ENCODE data around the gene SIRPA.

The SIRPA gene

GRCh38 chr20:1951436-1952115 is 56.4 kb downstream of the SIRPA start:
- DNase-seq, result peak in 1 of 3 experiments; percentile 36

- DNase-seq, result peak in 2 of 3 experiments; percentile 81 to 96
Measured at GRCh38 chr20:1952737-1953530, 57.7 kb downstream of the SIRPA start.

DNA sequence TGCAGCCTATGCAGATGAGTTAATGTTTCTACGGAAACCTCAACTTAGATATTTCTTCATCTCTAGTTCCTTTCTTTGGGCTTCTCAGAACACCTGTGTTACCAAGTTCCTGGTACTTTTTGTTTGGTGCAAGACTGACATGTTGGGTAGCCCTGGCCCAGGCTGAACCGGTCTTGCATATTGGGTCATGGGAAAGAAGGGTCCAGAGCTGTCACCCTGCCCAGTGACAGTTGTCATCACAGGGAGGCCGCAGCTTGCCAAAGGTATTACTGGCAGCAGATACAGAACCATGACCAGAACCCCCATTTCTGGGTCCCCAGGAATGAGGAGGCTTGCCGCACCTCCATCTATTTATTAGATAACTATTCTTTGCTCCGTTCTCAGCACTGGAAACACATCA is 58.4 kb downstream of the SIRPA start:
- no peak for DNase-seq

DNA sequence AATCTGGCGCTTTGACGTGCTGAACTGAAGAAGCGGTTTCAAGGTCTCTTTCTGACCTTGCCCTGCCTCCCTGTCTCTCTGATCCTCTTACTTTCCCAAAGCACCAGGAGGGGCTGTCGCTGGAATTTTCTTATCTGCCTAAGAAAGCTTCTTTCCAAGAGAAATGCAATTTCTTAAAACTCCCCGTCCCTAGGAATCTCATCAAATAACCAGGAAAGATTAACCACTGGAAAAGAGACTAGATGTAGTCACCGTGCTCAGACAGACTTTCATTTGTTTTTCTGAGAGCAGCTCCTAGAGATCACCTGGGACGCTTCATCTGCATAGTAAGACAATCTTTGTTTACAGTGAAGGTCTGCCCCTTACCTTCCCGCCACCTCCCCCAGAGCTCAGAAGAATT is 60.0 kb downstream of the SIRPA start:
- DNase-seq, result no peak

DNA sequence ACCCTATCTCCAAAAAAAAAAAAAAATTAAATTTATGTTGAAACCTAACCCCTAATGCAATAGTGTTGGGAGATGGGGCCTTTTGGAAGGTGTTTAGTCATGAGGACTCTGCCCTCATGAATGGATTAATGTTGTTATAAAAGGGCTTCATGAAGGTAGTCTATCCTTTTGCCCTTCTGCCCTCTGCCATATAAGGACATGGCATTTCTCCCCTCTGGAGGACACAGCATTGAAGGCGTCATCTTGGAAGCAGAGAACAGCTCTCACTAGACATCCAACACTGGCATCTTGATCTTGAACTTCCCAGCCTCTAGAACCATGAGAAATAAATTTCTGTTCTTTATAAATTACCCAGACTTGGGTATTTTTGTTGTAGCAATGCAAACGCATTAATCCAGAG is 63.2 kb downstream of the SIRPA start:
- no peak for DNase-seq

GRCh38 chr20:1959156-1959555 is 63.9 kb downstream of the SIRPA start:
- DNase-seq, result no peak

DNA sequence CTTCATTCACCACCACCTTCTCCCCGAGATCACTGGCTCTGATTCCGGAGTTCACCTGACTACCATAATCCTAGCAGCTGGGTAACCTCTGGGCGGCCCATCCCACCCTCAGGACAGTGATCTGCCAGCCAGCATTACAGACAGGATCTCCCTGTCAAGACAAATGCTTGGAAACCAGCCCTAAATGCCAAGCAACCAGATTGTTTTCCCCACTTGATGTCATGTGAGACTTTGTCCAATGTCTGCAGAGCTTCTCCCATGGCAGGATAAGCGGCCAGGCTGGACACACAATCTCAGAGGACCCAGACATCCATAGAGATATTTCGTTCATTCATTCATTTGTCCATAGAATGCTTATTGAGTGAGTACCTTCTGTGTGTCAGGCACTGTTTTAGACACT is 66.2 kb downstream of the SIRPA start:
- DNase-seq, result no peak

DNA sequence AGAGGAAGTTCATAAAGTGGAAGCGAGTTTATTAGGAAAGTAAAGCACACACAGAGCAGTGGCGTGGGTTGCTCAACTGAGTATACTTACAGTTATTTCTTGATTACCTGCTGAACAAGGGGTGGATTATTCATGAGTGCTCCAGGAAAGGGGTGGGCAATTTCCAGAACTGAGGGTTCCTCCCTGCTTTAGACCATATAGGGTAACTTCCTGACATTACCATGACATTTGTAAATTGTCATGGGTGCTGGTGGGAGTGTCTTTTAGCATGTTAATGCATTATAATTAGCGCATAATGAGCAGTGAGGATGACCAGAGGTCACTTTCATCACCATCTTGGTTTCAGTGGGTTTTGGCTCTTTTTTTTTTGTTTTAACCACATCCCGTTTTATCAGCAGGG is 68.9 kb downstream of the SIRPA start:
- DNase-seq, result no peak

- DNase-seq, result peak in 1 of 3 experiments; percentile 30
Measured at GRCh38 chr20:1964659-1965405, 69.6 kb downstream of the SIRPA start.

GRCh38 chr20:1965520-1966351 is 70.5 kb downstream of the SIRPA start:
- peak; percentile 56 to 92 (median 84) for DNase-seq

DNA sequence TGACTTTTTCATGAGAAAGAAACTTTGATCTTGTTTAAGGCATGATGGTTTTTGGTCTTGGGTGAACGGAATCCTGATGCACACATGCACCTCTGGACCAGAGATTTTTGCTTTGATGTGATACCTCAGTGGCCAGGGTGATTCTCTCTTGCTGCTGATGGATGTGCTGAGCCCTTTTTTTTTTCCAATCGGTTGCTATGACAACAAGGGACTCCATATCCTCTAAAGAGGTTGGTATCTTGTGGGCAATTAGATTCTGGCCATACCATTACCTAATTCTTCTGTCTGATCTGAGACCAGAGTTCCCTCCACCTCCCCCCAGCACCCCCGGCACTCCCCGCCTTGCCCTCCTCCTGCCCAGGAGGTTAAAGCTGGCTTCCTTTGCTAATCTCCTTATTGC is 73.8 kb downstream of the SIRPA start:
- DNase-seq, result peak in 1 of 3 experiments; percentile 68

GRCh38 chr20:1971893-1972586 is 76.8 kb downstream of the SIRPA start:
- no peak for DNase-seq

GRCh38 chr20:1973601-1974440 is 78.6 kb downstream of the SIRPA start:
- no peak for DNase-seq

GRCh38 chr20:1975291-1975690 is 80.1 kb downstream of the SIRPA start:
- DNase-seq, result peak in 2 of 3 experiments; percentile 23 to 31

DNA sequence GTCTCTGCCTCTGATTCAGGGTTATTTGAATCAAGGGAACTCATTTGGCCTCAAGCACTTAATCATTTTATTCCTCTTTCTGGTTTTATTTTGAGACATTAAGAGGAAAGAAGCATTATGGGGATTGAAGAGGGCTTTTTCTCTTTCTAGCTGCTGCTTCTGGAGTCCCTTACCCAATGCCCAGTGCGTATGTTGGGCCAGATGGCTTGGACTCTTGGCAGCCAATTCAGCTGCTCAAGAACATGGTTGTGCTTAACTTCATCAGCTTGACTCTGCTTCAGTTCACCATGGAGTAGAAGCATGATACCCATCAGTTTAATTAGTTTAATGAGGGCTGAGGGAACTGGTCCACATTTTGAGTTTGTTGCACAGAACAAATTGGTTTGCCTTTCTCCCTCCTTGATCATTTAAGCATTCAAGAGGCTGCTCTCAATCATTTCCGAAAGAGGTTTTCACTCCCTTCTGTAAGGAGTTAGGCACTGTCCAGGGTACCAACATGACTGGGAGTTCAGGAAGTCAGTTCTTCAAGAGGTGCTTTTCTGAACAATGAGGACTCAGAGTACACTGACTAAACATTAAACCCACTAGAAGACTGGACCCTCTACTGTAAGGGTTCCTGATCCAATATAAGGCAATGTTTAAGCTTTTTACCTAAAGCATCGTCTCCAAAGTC is 84.0 kb downstream of the SIRPA start:
- DNase-seq, result no peak

DNA sequence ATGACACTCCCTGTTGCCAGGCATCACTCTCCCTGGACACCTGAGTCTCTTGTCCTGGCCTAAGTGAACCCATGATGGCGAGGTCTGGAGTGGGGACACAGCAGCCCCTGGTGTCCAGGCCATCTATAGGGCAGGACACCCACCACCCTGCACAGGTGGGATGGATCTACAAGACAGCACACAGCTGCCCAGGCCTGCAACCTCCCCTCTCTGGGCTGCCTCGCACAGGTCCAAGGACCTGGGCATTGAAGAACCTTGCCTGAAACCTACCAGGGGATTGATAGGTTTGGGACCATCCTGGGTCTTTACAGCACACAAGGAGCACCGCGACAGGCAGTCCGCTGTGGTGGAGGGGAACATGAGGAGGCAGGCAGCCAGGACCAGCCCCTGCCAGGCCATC is 87.5 kb downstream of the SIRPA start:
- no peak for DNase-seq

- no peak for DNase-seq
Measured at GRCh38 chr20:1983301-1983700, 88.1 kb downstream of the SIRPA start.

DNA sequence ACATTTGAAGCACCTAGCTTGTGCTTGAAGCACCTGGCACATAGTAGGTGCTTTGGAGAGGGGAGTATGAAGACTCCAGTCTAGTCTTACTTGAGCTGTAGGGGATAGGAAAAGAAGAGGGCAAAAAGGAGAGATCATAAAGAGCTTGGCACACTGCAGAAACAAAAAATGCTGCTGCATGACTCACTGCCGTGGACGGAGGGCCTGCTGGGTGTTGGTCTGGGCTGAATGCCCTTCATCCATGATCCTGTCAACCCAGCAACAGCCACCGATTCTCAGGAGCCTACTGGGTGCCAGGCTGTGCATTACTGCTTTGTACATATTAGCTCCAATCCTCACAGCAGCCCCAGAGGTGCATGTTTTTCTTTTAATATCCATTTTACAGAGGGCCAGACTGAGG is 92.6 kb downstream of the SIRPA start:
- no peak for DNase-seq

Data from NCI-H1417 (cell line).